Fibroblast of lung (primary cell): ENCODE data around the gene PAX2. TPM values are rescaled to one million over a fixed set of nuclear protein-coding genes. Genes with fewer than 3 reads are reported as not detected.

ENCODE experiments used
- DNase-seq, 2 donors: peaks; one replicate each; pipeline versions ENCODE4 v3.0.0 to v3.0.0-alpha.2; 2010; ENCODE audit warnings: low read depth in 2 of 2
- H2AFZ ChIP-seq: 2 replicates; pipeline ENCODE4 v1.5.1; 2012; ENCODE audit warnings: low read length, control low read depth, inconsistent platforms
- H3K27ac ChIP-seq: 2 replicates; pipeline ENCODE4 v1.5.1; 2011; ENCODE audit warnings: low read length, control low read depth; ENCODE audit not compliant: insufficient read depth
- H3K27me3 ChIP-seq: 2 replicates; pipeline ENCODE4 v1.5.1; 2011; ENCODE audit warnings: mild to moderate bottlenecking, low read length; ENCODE audit not compliant: control insufficient read depth, insufficient read depth
- H3K36me3 ChIP-seq: 2 replicates; pipeline ENCODE4 v1.5.1; 2011; ENCODE audit warnings: low read length; ENCODE audit not compliant: control insufficient read depth, insufficient read depth
- H3K4me1 ChIP-seq: 2 replicates; pipeline ENCODE4 v1.5.1; 2011; ENCODE audit warnings: low read length; ENCODE audit not compliant: control insufficient read depth, insufficient read depth; ENCODE audit errors: extremely low read depth
- H3K4me2 ChIP-seq: 2 replicates; pipeline ENCODE4 v1.5.1; 2011; ENCODE audit warnings: low read length, control low read depth; ENCODE audit not compliant: insufficient read depth; ENCODE audit errors: extremely low read depth
- H3K4me3 ChIP-seq, 4 experiments: fragments of 200-600 bp in 1 of 4; sonication (generic) in 1 of 4; replicated peaks in 1 of 4; 2 replicates each; pipeline ENCODE4 v1.5.1; 2011 to 2016; ENCODE audit warnings: low read length in 4 of 4, low read depth in 3 of 4, mild to moderate bottlenecking in 3 of 4, control low read depth in 2 of 4, inconsistent platforms in 1 of 4, mixed read lengths in 1 of 4; ENCODE audit not compliant: insufficient read depth in 1 of 4; ENCODE audit errors: control extremely low read depth in 1 of 4
- H3K79me2 ChIP-seq: 2 replicates; pipeline ENCODE4 v1.5.1; 2012; ENCODE audit warnings: mild to moderate bottlenecking, low read length, inconsistent platforms; ENCODE audit not compliant: control insufficient read depth, insufficient read depth
- H3K9ac ChIP-seq: 2 replicates; pipeline ENCODE4 v1.5.1; 2011; ENCODE audit warnings: mild to moderate bottlenecking, low read length, control low read depth; ENCODE audit not compliant: insufficient read depth
- H3K9me3 ChIP-seq: 2 replicates; pipeline ENCODE4 v1.5.1; 2012; ENCODE audit warnings: low read depth, low read length; ENCODE audit not compliant: control insufficient read depth, insufficient read depth
- H4K20me1 ChIP-seq: 2 replicates; pipeline ENCODE4 v1.5.1; 2011; ENCODE audit warnings: low read length; ENCODE audit not compliant: control insufficient read depth, insufficient read depth; ENCODE audit errors: extremely low read depth
- EZH2 ChIP-seq: IDR thresholded peaks from 2 replicates; pipeline ENCODE4 v1.5.1; 2012; ENCODE audit warnings: low read length, control low read depth, mild to moderate bottlenecking; ENCODE audit errors: missing control alignments
- polyA plus RNA-seq, 2 donors: library from polyadenylated mRNA; depleted of rRNA in 1 of 2; stranded (reverse) in 1 of 2; unstranded in 1 of 2; fragments of >200 nt; gene quantifications; 2 replicates each; pipeline ENCODE4 v1.2.1, GENCODE V29; 2011 to 2012; ENCODE audit warnings: missing spikeins in 1 of 2
- total RNA-seq: library from RNA; depleted of rRNA; stranded (reverse); fragments of >200 nt; gene quantifications from 2 replicates; pipeline ENCODE4 v1.2.1, GENCODE V29; 2014
- TF ChIP-seq, protein P1 (sequence below), 2 donors: IDR thresholded peaks in 1 of 2; conservative IDR thresholded peaks in 1 of 2; 1 replicate in 1 of 2; 2 replicates in 1 of 2; pipeline ENCODE4 v1.5.1; 2011 to 2012; ENCODE audit warnings: low read length in 2 of 2, control low read depth in 1 of 2, inconsistent platforms in 1 of 2, low read depth in 1 of 2, mild to moderate bottlenecking in 1 of 2

The PAX2 gene
- total and polyA plus RNA-seq, 2 donors (not counting 1 experiment from before 2014, with no cell fraction given) = not detected

DNA sequence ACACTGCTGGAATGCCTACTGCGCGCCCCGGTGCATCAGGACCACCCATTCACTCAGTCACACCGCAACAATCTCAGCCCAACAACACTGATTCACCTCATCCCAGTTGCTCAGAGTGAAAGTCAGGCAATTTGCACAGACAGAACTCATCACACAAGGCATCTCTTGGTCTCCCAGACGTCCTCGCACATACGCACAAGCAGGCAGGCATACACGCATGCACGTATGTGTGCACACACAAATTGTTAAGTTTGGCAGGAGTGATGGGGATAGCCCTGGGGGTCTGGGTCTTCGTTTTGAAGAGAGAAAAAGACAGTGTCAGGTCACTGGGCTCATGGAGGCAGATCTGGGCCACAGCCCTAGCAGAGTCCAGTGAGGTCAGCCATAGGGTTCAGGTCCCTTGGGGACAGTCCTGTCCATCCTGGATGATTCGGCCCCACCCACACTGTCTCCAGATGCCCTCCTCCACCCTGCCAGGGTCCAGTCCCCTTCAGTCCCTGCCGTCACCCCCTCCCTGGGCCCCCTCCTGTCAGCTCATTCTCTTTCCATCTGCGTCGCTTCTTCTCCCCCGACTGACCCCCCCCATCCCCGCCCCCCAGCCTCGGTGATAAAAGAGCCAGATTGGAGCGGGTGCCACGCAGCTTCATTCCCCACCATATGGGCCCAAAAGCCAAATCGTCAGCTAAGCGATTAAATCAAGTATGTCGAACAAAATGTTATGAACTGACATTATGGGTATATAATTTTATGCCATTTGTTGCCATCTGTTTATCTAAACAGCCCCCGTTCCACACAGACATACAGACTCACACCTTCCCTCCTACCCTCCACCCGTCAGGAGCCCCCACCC is 118.9 kb downstream of the PAX2 start:
- H3K9ac ChIP-seq = no peak overlapping the region
- H3K9me3 ChIP-seq = no peaks in the 10 kb centered on the region
- no peak overlapping the region for H3K4me3 ChIP-seq
- TF ChIP-seq, protein P1, sequence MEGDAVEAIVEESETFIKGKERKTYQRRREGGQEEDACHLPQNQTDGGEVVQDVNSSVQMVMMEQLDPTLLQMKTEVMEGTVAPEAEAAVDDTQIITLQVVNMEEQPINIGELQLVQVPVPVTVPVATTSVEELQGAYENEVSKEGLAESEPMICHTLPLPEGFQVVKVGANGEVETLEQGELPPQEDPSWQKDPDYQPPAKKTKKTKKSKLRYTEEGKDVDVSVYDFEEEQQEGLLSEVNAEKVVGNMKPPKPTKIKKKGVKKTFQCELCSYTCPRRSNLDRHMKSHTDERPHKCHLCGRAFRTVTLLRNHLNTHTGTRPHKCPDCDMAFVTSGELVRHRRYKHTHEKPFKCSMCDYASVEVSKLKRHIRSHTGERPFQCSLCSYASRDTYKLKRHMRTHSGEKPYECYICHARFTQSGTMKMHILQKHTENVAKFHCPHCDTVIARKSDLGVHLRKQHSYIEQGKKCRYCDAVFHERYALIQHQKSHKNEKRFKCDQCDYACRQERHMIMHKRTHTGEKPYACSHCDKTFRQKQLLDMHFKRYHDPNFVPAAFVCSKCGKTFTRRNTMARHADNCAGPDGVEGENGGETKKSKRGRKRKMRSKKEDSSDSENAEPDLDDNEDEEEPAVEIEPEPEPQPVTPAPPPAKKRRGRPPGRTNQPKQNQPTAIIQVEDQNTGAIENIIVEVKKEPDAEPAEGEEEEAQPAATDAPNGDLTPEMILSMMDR (conservative IDR thresholded peaks at IDR 0.05 in 1 of 2, IDR thresholded peaks at IDR 0.05 in 1 of 2; ENCODE audit: low read depth in 1 of 2, low read length in 2 of 2) = no peak
- TF ChIP-seq EZH2 = no peak
- no peak for DNase-seq
- H3K79me2 ChIP-seq = no peaks in the 10 kb centered on the region
- no peak overlapping the region for H2AFZ ChIP-seq
- H3K36me3 ChIP-seq = no peaks in the 10 kb centered on the region
- H3K27me3 ChIP-seq = peaks cover 26% of the 10 kb centered on the region
- H3K27ac ChIP-seq = no peak overlapping the region
- H3K4me1 ChIP-seq = no peaks in the 10 kb centered on the region
- no peak overlapping the region for H3K4me2 ChIP-seq
- no peaks in the 10 kb centered on the region for H4K20me1 ChIP-seq

DNA sequence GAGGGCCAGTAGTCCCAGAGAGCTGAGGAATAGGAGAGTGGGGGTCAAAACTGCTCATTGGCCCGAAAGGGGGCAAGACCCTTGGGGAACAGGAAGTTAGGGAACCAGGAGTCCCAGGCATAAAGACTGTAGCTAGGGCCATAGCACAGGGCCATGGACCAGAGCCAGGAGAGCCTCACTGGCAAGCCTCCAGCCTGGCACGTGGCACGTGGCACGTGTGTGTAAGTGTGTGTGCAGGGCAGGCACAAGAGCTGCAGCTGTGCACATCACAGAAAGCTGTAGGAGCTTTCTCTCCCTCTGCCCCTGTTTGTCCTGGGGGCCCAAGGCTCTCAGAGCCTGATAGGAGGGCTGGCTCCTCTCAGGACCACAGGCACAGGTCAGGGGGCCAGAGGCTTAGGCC is 119.6 kb downstream of the PAX2 start:
- Histone ChIP-seq H3K79me2 (no peaks in the 10 kb centered on the region), H3K27me3 (peaks cover 24% of the 10 kb centered on the region), H3K4me2 (no peak overlapping the region), H3K9me3 (no peaks in the 10 kb centered on the region), H2AFZ (no peak overlapping the region), H3K4me1 (no peaks in the 10 kb centered on the region), H3K4me3 (no peak overlapping the region), H3K36me3 (no peaks in the 10 kb centered on the region), H3K27ac (no peak overlapping the region), H4K20me1 (no peaks in the 10 kb centered on the region), H3K9ac (no peak overlapping the region)
- DNase-seq = no peak
- no peak for TF ChIP-seq EZH2
- TF ChIP-seq, protein P1 (conservative IDR thresholded peaks at IDR 0.05 in 1 of 2, IDR thresholded peaks at IDR 0.05 in 1 of 2; ENCODE audit: low read depth in 1 of 2, low read length in 2 of 2) = no peak

DNA sequence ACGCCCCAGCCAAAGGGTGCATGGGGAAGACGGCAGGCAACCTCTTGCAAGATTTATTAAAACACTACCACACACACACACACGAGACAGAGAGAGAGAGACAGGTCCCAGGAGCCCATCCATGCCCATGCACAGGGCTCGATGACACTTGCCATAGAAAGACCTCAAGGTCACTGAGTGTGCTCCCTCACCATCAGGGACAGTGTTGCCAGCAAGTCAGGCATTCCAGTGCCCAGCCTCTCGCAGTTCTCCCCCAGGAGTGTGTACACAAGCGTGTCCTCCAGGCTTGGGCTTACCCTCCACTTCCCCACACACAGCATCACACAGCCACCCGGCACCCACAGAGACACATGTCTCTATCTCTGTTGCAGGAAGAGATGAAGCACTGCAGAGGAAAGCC is 120.6 kb downstream of the PAX2 start:
- Histone ChIP-seq H3K27ac (no peak overlapping the region), H3K9me3 (no peaks in the 10 kb centered on the region), H3K4me3 (no peak overlapping the region), H4K20me1 (no peaks in the 10 kb centered on the region), H3K27me3 (peaks cover 24% of the 10 kb centered on the region), H3K79me2 (no peaks in the 10 kb centered on the region), H2AFZ (no peak overlapping the region), H3K4me2 (no peak overlapping the region), H3K9ac (no peak overlapping the region), H3K4me1 (no peaks in the 10 kb centered on the region), H3K36me3 (no peaks in the 10 kb centered on the region)
- no peak for DNase-seq
- TF ChIP-seq EZH2 = no peak
- TF ChIP-seq, protein P1 (conservative IDR thresholded peaks at IDR 0.05 in 1 of 2, IDR thresholded peaks at IDR 0.05 in 1 of 2; ENCODE audit: low read depth in 1 of 2, low read length in 2 of 2) = no peak
